ENCODE data around the gene ITSN1. TPM values are rescaled to one million over a fixed set of nuclear protein-coding genes. Genes with fewer than 3 reads are reported as not detected.

ITSN1 gene
- total RNA-seq, 4 donors from 2014 or later, result 29.6 to 42.2 (median 41.1) TPM

GRCh38 chr21:33871171-33871570 is 228.9 kb downstream of the ITSN1 start:
- peaks cover under 1 to 5% of the 10 kb centered on the region in 2 donors for H3K4me1 ChIP-seq
- H3K36me3 ChIP-seq, result no peaks in the 10 kb centered on the region
- H3K9me3 ChIP-seq, result no peaks in the 10 kb centered on the region
- H3K4me3 ChIP-seq (replicated peaks in 1 of 3), result no peak overlapping the region
- intact Hi-C loops (cut with DNase I), result no loop called here
- TF ChIP-seq CTCF (IDR thresholded peaks at IDR 0.05) (no peak), POLR2A (IDR thresholded peaks at IDR 0.05) (no peak)
- WGBS, 2 donors, result 93 to 94% methylated on average over 5 of the region's 5 CpGs
- H3K27me3 ChIP-seq, result no peaks in the 10 kb centered on the region
- no peak overlapping the region for H3K27ac ChIP-seq
- DNase-seq, result no peak

- intact Hi-C loops (cut with DNase I), result no loop called here
- no peak overlapping the region for H3K27ac ChIP-seq
- no peak overlapping the region for H3K4me3 ChIP-seq (replicated peaks in 1 of 3)
- H3K27me3 ChIP-seq, result no peaks in the 10 kb centered on the region
- no peak for DNase-seq
- TF ChIP-seq CTCF (IDR thresholded peaks at IDR 0.05) (no peak), POLR2A (IDR thresholded peaks at IDR 0.05) (no peak)
- H3K9me3 ChIP-seq, result no peaks in the 10 kb centered on the region
- 82 to 85% methylated on average over 4 of the region's 4 CpGs for WGBS, 2 donors
- no peaks in the 10 kb centered on the region for H3K36me3 ChIP-seq
- H3K4me1 ChIP-seq, result no peaks in the 10 kb centered on the region
Observed at GRCh38 chr21:33872881-33873515, 230.7 kb downstream of the ITSN1 start.

GRCh38 chr21:33874161-33874560 is 231.9 kb downstream of the ITSN1 start:
- Histone ChIP-seq H3K36me3 (no peaks in the 10 kb centered on the region), H3K4me1 (no peaks in the 10 kb centered on the region), H3K4me3 (replicated peaks in 1 of 3) (no peak overlapping the region), H3K27ac (no peak overlapping the region), H3K9me3 (no peaks in the 10 kb centered on the region), H3K27me3 (no peaks in the 10 kb centered on the region)
- no peak for DNase-seq
- TF ChIP-seq CTCF (IDR thresholded peaks at IDR 0.05) (no peak), POLR2A (IDR thresholded peaks at IDR 0.05) (no peak)
- intact Hi-C loops (cut with DNase I), result no loop called here
- WGBS, 2 donors, result 95 to 97% methylated on average over 7 of the region's 7 CpGs

- no peak for DNase-seq
- Histone ChIP-seq H3K36me3 (no peaks in the 10 kb centered on the region), H3K27me3 (no peaks in the 10 kb centered on the region), H3K4me1 (no peaks in the 10 kb centered on the region), H3K9me3 (no peaks in the 10 kb centered on the region), H3K4me3 (replicated peaks in 1 of 3) (no peak overlapping the region), H3K27ac (no peak overlapping the region)
- intact Hi-C loops (cut with DNase I), result no loop called here
- 91 to 92% methylated on average over 13 to 20 of the region's 20 CpGs for WGBS, 2 donors
- TF ChIP-seq POLR2A (IDR thresholded peaks at IDR 0.05) (no peak), CTCF (IDR thresholded peaks at IDR 0.05) (no peak)
Observed at GRCh38 chr21:33875026-33875695, 232.9 kb downstream of the ITSN1 start.

GRCh38 chr21:33878824-33879223 is 236.5 kb downstream of the ITSN1 start:
- Histone ChIP-seq H3K4me1 (peaks cover 0 to 4% of the 10 kb centered on the region in 2 donors), H3K9me3 (no peaks in the 10 kb centered on the region), H3K27ac (no peak overlapping the region), H3K27me3 (no peaks in the 10 kb centered on the region), H3K4me3 (replicated peaks in 1 of 3) (no peak overlapping the region), H3K36me3 (no peaks in the 10 kb centered on the region)
- WGBS, 2 donors, result 87 to 94% methylated on average over 6 of the region's 6 CpGs
- no peak for DNase-seq
- intact Hi-C loops (cut with DNase I), result no loop called here
- no peak for TF ChIP-seq CTCF (IDR thresholded peaks at IDR 0.05)
- TF ChIP-seq POLR2A (IDR thresholded peaks at IDR 0.05), result no peak

All from thyroid gland (tissue), 4 donors.